GM12873 (cell line): ENCODE results near the gene PLA2G4E.

Source experiments
- TF ChIP-seq, protein P1 (sequence below): IDR thresholded peaks from 2 replicates; pipeline ENCODE4 v1.5.1; 2012; ENCODE audit warnings: low read depth, mild to moderate bottlenecking, moderate library complexity, low read length, control low read depth; ENCODE audit not compliant: insufficient read depth; ENCODE audit errors: missing control alignments

PLA2G4E gene

DNA sequence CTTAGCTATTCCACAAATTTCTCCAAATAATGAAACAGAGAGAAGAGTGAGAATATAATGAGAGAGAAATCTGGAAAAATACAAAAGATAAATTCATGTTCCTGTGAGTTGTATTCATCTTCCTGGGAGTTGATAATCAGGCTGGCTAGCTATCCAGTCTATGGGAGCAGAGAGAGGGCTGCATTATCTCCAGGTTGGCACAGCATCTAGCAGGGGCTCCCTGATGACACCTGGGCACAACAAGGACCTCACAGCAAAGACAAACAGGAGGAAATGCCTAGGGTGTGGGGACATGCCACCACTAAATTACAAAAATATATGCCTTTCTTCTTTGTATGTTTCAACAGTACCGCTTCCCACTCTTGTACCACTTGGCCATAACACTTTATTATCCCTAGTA, 50.4 kb downstream of the PLA2G4E start:
- TF ChIP-seq, protein P1, sequence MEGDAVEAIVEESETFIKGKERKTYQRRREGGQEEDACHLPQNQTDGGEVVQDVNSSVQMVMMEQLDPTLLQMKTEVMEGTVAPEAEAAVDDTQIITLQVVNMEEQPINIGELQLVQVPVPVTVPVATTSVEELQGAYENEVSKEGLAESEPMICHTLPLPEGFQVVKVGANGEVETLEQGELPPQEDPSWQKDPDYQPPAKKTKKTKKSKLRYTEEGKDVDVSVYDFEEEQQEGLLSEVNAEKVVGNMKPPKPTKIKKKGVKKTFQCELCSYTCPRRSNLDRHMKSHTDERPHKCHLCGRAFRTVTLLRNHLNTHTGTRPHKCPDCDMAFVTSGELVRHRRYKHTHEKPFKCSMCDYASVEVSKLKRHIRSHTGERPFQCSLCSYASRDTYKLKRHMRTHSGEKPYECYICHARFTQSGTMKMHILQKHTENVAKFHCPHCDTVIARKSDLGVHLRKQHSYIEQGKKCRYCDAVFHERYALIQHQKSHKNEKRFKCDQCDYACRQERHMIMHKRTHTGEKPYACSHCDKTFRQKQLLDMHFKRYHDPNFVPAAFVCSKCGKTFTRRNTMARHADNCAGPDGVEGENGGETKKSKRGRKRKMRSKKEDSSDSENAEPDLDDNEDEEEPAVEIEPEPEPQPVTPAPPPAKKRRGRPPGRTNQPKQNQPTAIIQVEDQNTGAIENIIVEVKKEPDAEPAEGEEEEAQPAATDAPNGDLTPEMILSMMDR, result no peak

GRCh38 chr15:41969851-41970431, 50.9 kb downstream of the PLA2G4E start:
- TF ChIP-seq, protein P1, result no peak

DNA sequence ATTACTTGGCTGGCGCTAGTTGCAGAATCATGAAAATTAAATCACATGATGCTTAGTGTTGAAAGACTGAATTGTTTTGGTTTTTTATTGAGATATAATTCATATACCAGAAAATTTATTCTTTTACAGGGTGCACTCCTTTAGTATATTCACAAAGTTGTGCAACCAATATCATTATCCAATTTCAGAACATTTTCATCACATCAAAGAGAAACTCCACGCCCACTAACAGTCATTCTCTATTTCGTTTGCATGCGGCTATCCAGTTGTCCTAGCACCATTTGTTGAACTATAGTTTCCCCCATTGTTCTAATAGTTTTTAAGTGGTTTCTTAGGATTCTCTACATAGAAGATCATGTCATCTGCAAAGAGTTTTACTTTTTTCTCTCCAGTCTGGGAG, 52.1 kb downstream of the PLA2G4E start:
- TF ChIP-seq, protein P1, result no peak

DNA sequence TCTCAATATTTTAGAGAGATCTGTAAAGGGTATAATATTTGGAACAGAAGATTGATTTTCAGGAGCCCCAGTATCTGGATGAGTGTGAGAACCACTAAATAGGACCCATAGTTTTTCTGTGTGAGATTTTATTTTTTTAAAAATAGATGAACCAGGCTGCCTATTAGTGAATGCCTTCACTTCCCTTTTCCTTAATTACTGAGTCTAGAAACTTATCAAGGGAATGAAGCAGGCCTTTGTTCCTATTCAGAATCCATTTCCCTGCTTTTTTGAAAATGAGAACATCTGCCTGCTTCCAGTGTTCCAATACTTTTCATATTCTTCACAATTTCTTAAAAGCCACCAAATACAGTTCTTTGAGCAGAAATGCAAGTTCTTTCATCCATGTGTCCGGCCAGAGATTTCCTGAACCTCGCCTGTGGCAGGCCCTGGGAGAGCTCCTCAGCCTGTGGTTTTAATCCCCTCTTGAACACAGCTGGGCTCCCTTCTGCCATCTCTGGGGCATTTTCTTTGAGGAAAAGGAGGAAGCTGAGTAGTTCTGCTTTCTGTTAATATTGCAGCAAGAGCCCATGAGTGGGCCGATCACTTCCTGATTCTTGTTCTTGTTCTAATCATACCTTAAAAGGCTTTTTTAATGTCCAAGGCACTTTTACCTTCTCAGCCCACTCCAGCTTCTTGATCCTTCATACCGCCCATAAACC, 53.2 kb downstream of the PLA2G4E start:
- TF ChIP-seq, protein P1, result no peak

DNA sequence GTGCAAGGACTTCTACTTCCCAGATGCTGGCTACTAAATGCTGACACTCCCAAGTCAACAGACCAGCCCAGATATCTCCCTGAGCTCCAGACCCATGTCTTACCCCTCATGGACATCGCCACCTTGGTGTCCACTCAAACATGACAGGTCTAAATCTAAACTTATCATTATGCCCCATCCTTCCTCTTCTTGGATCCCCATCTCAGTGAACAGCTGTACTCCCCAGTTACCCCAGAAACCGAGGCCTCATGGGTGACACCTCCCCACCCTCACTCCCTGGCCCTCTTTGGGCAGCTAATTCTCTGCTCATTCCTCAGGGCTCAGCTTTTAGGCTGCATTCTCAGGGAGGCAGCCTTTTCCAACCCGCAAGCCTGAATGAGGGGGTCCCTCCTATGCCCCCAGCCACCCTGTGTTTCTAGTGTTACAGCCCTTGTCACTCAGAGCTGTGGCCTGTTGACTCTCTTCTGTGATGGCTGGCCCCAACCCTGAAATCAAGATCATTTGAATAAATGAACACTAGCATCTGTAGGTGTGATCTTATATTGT, 53.8 kb downstream of the PLA2G4E start:
- TF ChIP-seq, protein P1, result no peak

- TF ChIP-seq, protein P1, result no peak
These were observed 54.4 kb downstream of the PLA2G4E start for GRCh38 chr15:41966414-41966812.
